ENCODE measurements around the gene MYG1. TPM values are rescaled to one million over a fixed set of nuclear protein-coding genes. Genes with fewer than 3 reads are reported as not detected.
A peak's percentile ranks its signal among the peaks of the same experiment; 100 is the strongest.

MYG1 gene
- total RNA-seq, 1 donor from 2014 or later, result 48.8 TPM

DNA sequence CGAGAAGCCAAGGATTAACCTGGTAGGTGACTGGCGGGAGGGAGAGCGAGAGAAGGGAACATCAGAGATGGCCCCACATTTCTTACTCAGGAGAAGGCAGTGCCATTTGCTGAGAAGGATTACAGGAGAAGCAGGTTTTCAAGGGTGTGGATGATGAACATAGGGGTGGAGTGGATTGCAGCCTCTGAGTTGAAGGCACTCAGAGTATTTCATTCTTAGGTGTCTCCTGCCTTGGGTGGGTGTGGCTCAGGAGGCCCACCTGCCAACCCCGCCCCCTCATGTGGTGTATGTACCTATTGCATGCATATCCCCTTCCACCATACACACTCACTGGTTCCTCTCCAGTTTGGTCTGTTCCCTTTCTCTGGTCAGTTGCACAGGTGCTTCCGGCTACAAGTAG, 25.1 kb upstream of the MYG1 start:
- peaks cover 34% of the 10 kb centered on the region for H3K36me3 Mint-ChIP-seq

DNA sequence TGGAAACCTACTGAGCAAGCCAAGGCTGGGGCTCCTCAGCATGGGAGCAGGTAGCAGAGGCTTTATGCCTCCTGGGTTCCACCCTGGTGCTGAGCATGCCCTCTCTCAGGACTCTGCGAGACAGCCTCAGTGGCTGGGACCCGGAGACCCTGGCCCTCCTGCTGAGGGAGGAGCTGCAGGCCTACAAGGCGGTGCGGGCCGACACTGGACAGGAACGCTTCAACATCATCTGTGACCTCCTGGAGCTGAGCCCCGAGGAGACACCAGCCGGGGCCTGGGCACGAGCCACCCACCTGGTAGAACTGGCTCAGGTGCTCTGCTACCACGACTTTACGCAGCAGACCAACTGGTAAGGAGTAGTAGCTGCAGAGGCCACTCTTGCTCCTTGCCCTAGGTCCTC, 23.0 kb upstream of the MYG1 start:
- H3K9me3 ChIP-seq (ENCODE audit: low read depth), result no peaks in the 10 kb centered on the region
- DNase-seq (ENCODE audit: low spot score), result no peak
- no peaks in the 10 kb centered on the region for H3K27me3 ChIP-seq
- peaks cover 4% of the 10 kb centered on the region for H3K36me3 ChIP-seq
- H3K9ac ChIP-seq, result no peak overlapping the region
- peaks cover 34% of the 10 kb centered on the region for H3K36me3 Mint-ChIP-seq
- H2AFZ ChIP-seq (replicated peaks), result no peak overlapping the region
- no peak overlapping the region for H3K4me2 ChIP-seq
- H3K27me3 Mint-ChIP-seq (ENCODE audit: insufficient read depth, low read depth), result peaks cover 7% of the 10 kb centered on the region
- H3K4me1 ChIP-seq, result no peaks in the 10 kb centered on the region
- peaks cover 3% of the 10 kb centered on the region for H4K20me1 ChIP-seq (ENCODE audit: low read depth)
- H3K27ac ChIP-seq, result no peak overlapping the region
- H3K27ac Mint-ChIP-seq, result no peak overlapping the region
- peaks cover 5% of the 10 kb centered on the region for H3K4me1 Mint-ChIP-seq
- H3F3A ChIP-seq (ENCODE audit: low read depth), result no peaks in the 10 kb centered on the region
- H3K9me3 Mint-ChIP-seq, result no peaks in the 10 kb centered on the region
- H3K4me3 Mint-ChIP-seq, result no peak overlapping the region
- no peak overlapping the region for H3K4me3 ChIP-seq
- no peak for TF ChIP-seq EZH2phosphoT487 (IDR thresholded peaks at IDR 0.05)
- TF ChIP-seq EZH2 (IDR thresholded peaks at IDR 0.05), result no peak
- TF ChIP-seq, protein P1, sequence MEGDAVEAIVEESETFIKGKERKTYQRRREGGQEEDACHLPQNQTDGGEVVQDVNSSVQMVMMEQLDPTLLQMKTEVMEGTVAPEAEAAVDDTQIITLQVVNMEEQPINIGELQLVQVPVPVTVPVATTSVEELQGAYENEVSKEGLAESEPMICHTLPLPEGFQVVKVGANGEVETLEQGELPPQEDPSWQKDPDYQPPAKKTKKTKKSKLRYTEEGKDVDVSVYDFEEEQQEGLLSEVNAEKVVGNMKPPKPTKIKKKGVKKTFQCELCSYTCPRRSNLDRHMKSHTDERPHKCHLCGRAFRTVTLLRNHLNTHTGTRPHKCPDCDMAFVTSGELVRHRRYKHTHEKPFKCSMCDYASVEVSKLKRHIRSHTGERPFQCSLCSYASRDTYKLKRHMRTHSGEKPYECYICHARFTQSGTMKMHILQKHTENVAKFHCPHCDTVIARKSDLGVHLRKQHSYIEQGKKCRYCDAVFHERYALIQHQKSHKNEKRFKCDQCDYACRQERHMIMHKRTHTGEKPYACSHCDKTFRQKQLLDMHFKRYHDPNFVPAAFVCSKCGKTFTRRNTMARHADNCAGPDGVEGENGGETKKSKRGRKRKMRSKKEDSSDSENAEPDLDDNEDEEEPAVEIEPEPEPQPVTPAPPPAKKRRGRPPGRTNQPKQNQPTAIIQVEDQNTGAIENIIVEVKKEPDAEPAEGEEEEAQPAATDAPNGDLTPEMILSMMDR (IDR thresholded peaks at IDR 0.05), result no peak
- peaks cover 2% of the 10 kb centered on the region for H3K79me2 ChIP-seq (ENCODE audit: low read depth)

More for the DNA sequence above, 25.1 kb upstream of the MYG1 start:
- Histone ChIP-seq H2AFZ (replicated peaks) (no peak overlapping the region), H3K4me3 (no peak overlapping the region), H3K9me3 (ENCODE audit: low read depth) (no peaks in the 10 kb centered on the region), H3K36me3 (peaks cover 3% of the 10 kb centered on the region), H3K27me3 (no peaks in the 10 kb centered on the region), H3K79me2 (ENCODE audit: low read depth) (peaks cover 23% of the 10 kb centered on the region), H4K20me1 (ENCODE audit: low read depth) (peaks cover 7% of the 10 kb centered on the region), H3F3A (ENCODE audit: low read depth) (no peaks in the 10 kb centered on the region), H3K4me2 (no peak overlapping the region), H3K4me1 (peaks cover 13% of the 10 kb centered on the region), H3K9ac (no peak overlapping the region), H3K27ac (no peak overlapping the region)
- no peak overlapping the region for H3K27ac Mint-ChIP-seq
- peaks cover 20% of the 10 kb centered on the region for H3K4me1 Mint-ChIP-seq
- H3K4me3 Mint-ChIP-seq, result peak overlapping the region; percentile 18
- DNase-seq (ENCODE audit: low spot score), result no peak
- TF ChIP-seq EZH2 (IDR thresholded peaks at IDR 0.05) (no peak), EZH2phosphoT487 (IDR thresholded peaks at IDR 0.05) (no peak)
- TF ChIP-seq, protein P1 (IDR thresholded peaks at IDR 0.05), result no peak
- H3K27me3 Mint-ChIP-seq (ENCODE audit: insufficient read depth, low read depth), result peaks cover 7% of the 10 kb centered on the region
- H3K9me3 Mint-ChIP-seq, result no peaks in the 10 kb centered on the region

DNA sequence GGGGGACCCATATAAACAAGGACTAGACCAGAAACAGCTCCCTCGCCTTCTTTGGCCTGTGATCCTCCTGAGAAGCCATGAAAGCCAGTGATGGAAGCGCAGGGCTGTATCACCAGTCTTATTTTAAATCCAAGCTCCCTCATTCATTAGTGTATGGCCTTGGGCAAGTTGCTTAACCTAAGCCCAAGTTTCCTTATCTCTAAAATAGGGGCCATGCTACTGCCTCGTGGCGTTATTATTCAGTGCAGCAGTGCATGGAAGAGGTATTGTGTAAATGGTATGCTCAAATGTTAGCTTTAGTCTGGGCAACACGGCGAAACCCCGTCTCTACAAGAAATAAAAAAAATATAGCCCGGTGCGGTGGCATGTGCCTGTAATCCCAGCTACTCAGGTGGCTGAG, 21.5 kb upstream of the MYG1 start:
- DNase-seq (ENCODE audit: low spot score), result no peak
- no peak overlapping the region for H3K4me3 Mint-ChIP-seq
- Histone ChIP-seq H3K27me3 (no peaks in the 10 kb centered on the region), H3F3A (ENCODE audit: low read depth) (no peaks in the 10 kb centered on the region), H3K36me3 (peaks cover 4% of the 10 kb centered on the region), H3K4me2 (no peak overlapping the region), H3K4me1 (no peaks in the 10 kb centered on the region), H2AFZ (replicated peaks) (no peak overlapping the region), H3K79me2 (ENCODE audit: low read depth) (no peaks in the 10 kb centered on the region), H3K4me3 (no peak overlapping the region), H4K20me1 (ENCODE audit: low read depth) (peaks cover 3% of the 10 kb centered on the region), H3K9me3 (ENCODE audit: low read depth) (no peaks in the 10 kb centered on the region), H3K27ac (no peak overlapping the region), H3K9ac (no peak overlapping the region)
- peaks cover 7% of the 10 kb centered on the region for H3K27me3 Mint-ChIP-seq (ENCODE audit: insufficient read depth, low read depth)
- H3K4me1 Mint-ChIP-seq, result no peaks in the 10 kb centered on the region
- peaks cover 33% of the 10 kb centered on the region for H3K36me3 Mint-ChIP-seq
- H3K9me3 Mint-ChIP-seq, result no peaks in the 10 kb centered on the region
- H3K27ac Mint-ChIP-seq, result no peak overlapping the region
- no peak for TF ChIP-seq EZH2 (IDR thresholded peaks at IDR 0.05)
- no peak for TF ChIP-seq EZH2phosphoT487 (IDR thresholded peaks at IDR 0.05)
- TF ChIP-seq, protein P1 (IDR thresholded peaks at IDR 0.05), result no peak

Measured in neural progenitor cell (in vitro differentiated cells).